ENCODE measurements around the gene NANP. TPM values are rescaled to one million over a fixed set of nuclear protein-coding genes. Genes with fewer than 3 reads are reported as not detected.

The NANP gene
- total and polyA plus RNA-seq, 2 donors (not counting 1 experiment from before 2014, with no cell fraction given) = 0.63 to 2.3 TPM

- H3K9me3 Mint-ChIP-seq (ENCODE audit: insufficient read depth) = no peaks in the 10 kb centered on the region
- Histone ChIP-seq H4K20me1 (ENCODE audit: control insufficient read depth, insufficient read depth, low read length, poor library complexity, severe bottlenecking) (no peaks in the 10 kb centered on the region), H3K27ac (ENCODE audit: low read length in 2 of 2) (no peak overlapping the region), H3K4me1 (ENCODE audit: control insufficient read depth in 2 of 2, insufficient read depth in 2 of 2, low read length in 2 of 2) (no peaks in the 10 kb centered on the region), H2AFZ (ENCODE audit: insufficient read depth, low read depth, low read length, poor library complexity, severe bottlenecking) (no peak overlapping the region), H3K9me3 (ENCODE audit: control extremely low read depth in 1 of 3, control insufficient read depth in 2 of 3, insufficient read depth in 1 of 3, low read length in 2 of 3) (peaks cover 0 to 6% (median 0%) of the 10 kb centered on the region in 3 donors), H3K79me2 (ENCODE audit: control insufficient read depth, insufficient read depth, low read length) (no peaks in the 10 kb centered on the region), H3K4me2 (replicated peaks; ENCODE audit: low read depth, low read length, poor library complexity, severe bottlenecking) (no peak overlapping the region), H3K27me3 (replicated peaks in 1 of 4; ENCODE audit: control extremely low read depth in 1 of 4, control insufficient read depth in 3 of 4, insufficient read depth in 4 of 4, low read length in 3 of 4) (no peaks in the 10 kb centered on the region), H3K4me3 (ENCODE audit: control extremely low read depth in 1 of 5, extremely low read depth in 1 of 5, insufficient read depth in 1 of 5, low read depth in 2 of 5, low read length in 4 of 5) (no peak overlapping the region), H3K36me3 (replicated peaks in 1 of 2; ENCODE audit: control extremely low read depth in 1 of 2, control insufficient read depth in 1 of 2, extremely low read depth in 1 of 2, insufficient read depth in 2 of 2, low read length in 1 of 2) (no peaks in the 10 kb centered on the region), H3K9ac (ENCODE audit: low read length) (no peak overlapping the region)
- H3K27ac Mint-ChIP-seq = no peak overlapping the region
- H3K4me3 Mint-ChIP-seq = no peak overlapping the region
- ChIA-PET POLR2A (no interaction called here), CTCF (no interaction called here)
- intact Hi-C loops (cut with micrococcal nuclease) = no loop called here
- TF ChIP-seq EZH2 (IDR thresholded peaks at IDR 0.05; ENCODE audit: borderline replicate concordance, insufficient read depth, low read depth, low read length, poor library complexity, severe bottlenecking) = no peak
- TF ChIP-seq, protein P1, sequence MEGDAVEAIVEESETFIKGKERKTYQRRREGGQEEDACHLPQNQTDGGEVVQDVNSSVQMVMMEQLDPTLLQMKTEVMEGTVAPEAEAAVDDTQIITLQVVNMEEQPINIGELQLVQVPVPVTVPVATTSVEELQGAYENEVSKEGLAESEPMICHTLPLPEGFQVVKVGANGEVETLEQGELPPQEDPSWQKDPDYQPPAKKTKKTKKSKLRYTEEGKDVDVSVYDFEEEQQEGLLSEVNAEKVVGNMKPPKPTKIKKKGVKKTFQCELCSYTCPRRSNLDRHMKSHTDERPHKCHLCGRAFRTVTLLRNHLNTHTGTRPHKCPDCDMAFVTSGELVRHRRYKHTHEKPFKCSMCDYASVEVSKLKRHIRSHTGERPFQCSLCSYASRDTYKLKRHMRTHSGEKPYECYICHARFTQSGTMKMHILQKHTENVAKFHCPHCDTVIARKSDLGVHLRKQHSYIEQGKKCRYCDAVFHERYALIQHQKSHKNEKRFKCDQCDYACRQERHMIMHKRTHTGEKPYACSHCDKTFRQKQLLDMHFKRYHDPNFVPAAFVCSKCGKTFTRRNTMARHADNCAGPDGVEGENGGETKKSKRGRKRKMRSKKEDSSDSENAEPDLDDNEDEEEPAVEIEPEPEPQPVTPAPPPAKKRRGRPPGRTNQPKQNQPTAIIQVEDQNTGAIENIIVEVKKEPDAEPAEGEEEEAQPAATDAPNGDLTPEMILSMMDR (IDR thresholded peaks at IDR 0.05) = no peak
- ATAC-seq (ENCODE audit: low read depth) (no peak), DNase-seq (no peak)
- H3K4me1 Mint-ChIP-seq = no peaks in the 10 kb centered on the region
- no peaks in the 10 kb centered on the region for H3K27me3 Mint-ChIP-seq
Observed at GRCh38 chr20:25563362-25563761, 60.5 kb downstream of the NANP start.

Small RNA genes lying within 50 kb of the gene (small RNA-seq; reads per million reads assigned to genes)
- gene RN7SL594P (ENCODE audit: insufficient read length, low read depth, low replicate concordance) (not detected), gene RNU6ATAC17P (ENCODE audit: insufficient read length, low read depth, low replicate concordance) (not detected)

Other genes with a start within 250 kb of the NANP start
- 27.7 and 28.3 TPM in 2 replicates for gene ABHD12, start 233.2 kb downstream of the NANP start, total RNA-seq
- 9.6 and 11.0 TPM in 2 replicates for gene ABHD12, start 233.2 kb downstream of the NANP start, polyA plus RNA-seq
- 2.0 and 3.6 TPM in 2 replicates for gene GINS1, start 216.3 kb downstream of the NANP start, total RNA-seq
- gene GINS1, start 216.3 kb downstream of the NANP start, polyA plus RNA-seq = 0.61 and 0.88 TPM in 2 replicates
- gene NINL, start 38.5 kb downstream of the NANP start, total RNA-seq = 5.5 and 7.2 TPM in 2 replicates
- gene NINL, start 38.5 kb downstream of the NANP start, polyA plus RNA-seq = 1.8 and 2.0 TPM in 2 replicates
- gene ZNF337, start 72.8 kb upstream of the NANP start, total RNA-seq = 24.7 and 27.1 TPM in 2 replicates
- gene ZNF337, start 72.8 kb upstream of the NANP start, polyA plus RNA-seq = 13.2 and 16.2 TPM in 2 replicates